ENCODE data around the gene TFCP2L1.

DNA sequence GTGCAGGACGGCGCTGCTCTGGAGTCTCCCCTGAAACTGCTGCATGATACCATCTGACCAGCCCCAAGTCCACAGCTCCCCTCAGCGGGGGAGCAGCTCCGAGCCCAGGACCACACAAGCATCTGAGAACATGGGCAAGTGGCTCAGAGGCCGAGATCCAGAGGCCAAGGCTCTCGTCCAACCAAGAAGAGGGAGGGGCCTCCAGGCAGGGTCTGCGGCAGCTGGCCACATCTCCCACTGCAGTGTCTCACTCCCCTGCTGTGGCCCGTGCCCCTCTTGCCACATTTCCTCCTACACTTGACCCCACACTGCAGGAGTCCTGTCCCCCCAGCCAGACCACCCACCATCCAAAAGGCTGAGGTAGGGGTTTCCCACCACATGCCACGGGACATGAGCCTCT is 50.2 kb downstream of the TFCP2L1 start:
- TF ChIP-seq TAF1 (IDR thresholded peaks at IDR 0.05; ENCODE audit: borderline replicate concordance, low read depth, low read length) (no peak), POLR2A (IDR thresholded peaks at IDR 0.05; ENCODE audit: low read depth, low read length) (no peak), POLR2AphosphoS5 (IDR thresholded peaks at IDR 0.05; ENCODE audit: low read depth, low read length) (no peak)
